Stimulated activated CD4-positive, alpha-beta T cell treated with anti-CD3 and anti-CD28 coated beads, TNF-alpha, amount 100 ng/mL, for 4 hours (primary cell): Measurements from ENCODE around the gene MRPL18.
"Not testable (repeated sequence)": the region's sequence is repeated elsewhere in the genome, so short reads cannot be mapped to it uniquely, and the experiment has no call there.

ENCODE experiments used
- DNase-seq, 3 experiments: peaks; one replicate each; pipeline ENCODE4 v3.0.0-alpha.2; 2020; ENCODE audit warnings: low read depth in 3 of 3

Gene MRPL18

GRCh38 chr6:159772196-159772595, 18.1 kb upstream of the MRPL18 start:
- no peak for DNase-seq

- no peak for DNase-seq
Measured at GRCh38 chr6:159777240-159777904, 12.9 kb upstream of the MRPL18 start.

GRCh38 chr6:159778131-159778530, 12.1 kb upstream of the MRPL18 start:
- no peak for DNase-seq

GRCh38 chr6:159778542-159779103, 11.6 kb upstream of the MRPL18 start:
- DNase-seq: no peak

GRCh38 chr6:159788276-159788675, 2.0 kb upstream of the MRPL18 start:
- no peak for DNase-seq

- peak in 2 of 3 experiments; percentile 3 to 18 for DNase-seq
Measured at GRCh38 chr6:159788753-159789376, 1.4 kb upstream of the MRPL18 start.

GRCh38 chr6:159789377-159790148, 704 bp upstream of the MRPL18 start, which contains the start of gene TCP1:
TSS of gene TCP1 (minus strand) at chr6:159789602. CDS start at chr6:159789468, 134 bp downstream.
- peak; percentile 94 to 99 (median 98) for DNase-seq

GRCh38 chr6:159790956-159791598, 810 bp downstream of the MRPL18 start:
- DNase-seq: no peak

- DNase-seq: not testable (repeated sequence)
Measured at GRCh38 chr6:159794976-159795375, 4.7 kb downstream of the MRPL18 start.

- DNase-seq: no peak
Measured at GRCh38 chr6:159797554-159797953, 7.3 kb downstream of the MRPL18 start.

- DNase-seq: no peak
Measured at GRCh38 chr6:159800141-159800865, 10.0 kb downstream of the MRPL18 start, which contains the start of gene PNLDC1. TSS of gene PNLDC1 (plus strand) at chr6:159800276. CDS start at chr6:159800308, 32 bp downstream.

GRCh38 chr6:159801935-159802334, 11.7 kb downstream of the MRPL18 start:
- DNase-seq: no peak

- DNase-seq: no peak
Measured at GRCh38 chr6:159804504-159804903, 14.2 kb downstream of the MRPL18 start.

GRCh38 chr6:159805440-159806020, 15.3 kb downstream of the MRPL18 start:
- no peak for DNase-seq

GRCh38 chr6:159806021-159806458, 15.8 kb downstream of the MRPL18 start:
- no peak for DNase-seq

GRCh38 chr6:159807150-159807858, 17.0 kb downstream of the MRPL18 start:
- DNase-seq: no peak

GRCh38 chr6:159808647-159809046, 18.4 kb downstream of the MRPL18 start:
- DNase-seq: no peak

GRCh38 chr6:159809149-159809548, 18.9 kb downstream of the MRPL18 start:
- DNase-seq: no peak

- no peak for DNase-seq
Measured at GRCh38 chr6:159813781-159814180, 23.5 kb downstream of the MRPL18 start.

GRCh38 chr6:159815410-159815809, 25.1 kb downstream of the MRPL18 start:
- DNase-seq: no peak
